ENCODE results near the gene PRR14. TPM values are rescaled to one million over a fixed set of nuclear protein-coding genes. Genes with fewer than 3 reads are reported as not detected.

Gene PRR14
- total and polyA plus RNA-seq, 2 of the 8 experiments (the other 6 are each of a cell fraction or from before 2014, with no cell fraction given): 3.6 to 16.1 TPM

GRCh38 chr16:30650369-30651123 lies at the start of gene PRR14 (continued):
- TF ChIP-seq CHD7 (IDR thresholded peaks at IDR 0.05; ENCODE audit: insufficient replicate concordance, low read length) (no peak), ATF3 (IDR thresholded peaks at IDR 0.05; ENCODE audit: insufficient read depth, low read depth, low read length) (no peak), SIRT6 (IDR thresholded peaks at IDR 0.05; ENCODE audit: low read length) (no peak), GTF2F1 (IDR thresholded peaks at IDR 0.05; ENCODE audit: borderline replicate concordance, low read depth, low read length) (no peak), TAF7 (optimal IDR thresholded peaks at IDR 0.05; ENCODE audit: borderline replicate concordance, low read depth, low read length) (peak; percentile 14), POLR2AphosphoS5 (IDR thresholded peaks at IDR 0.05; ENCODE audit: low read depth, low read length) (peak; percentile 17; the same call in 1 of the 2 replicates), EP300 (IDR thresholded peaks at IDR 0.05; ENCODE audit: borderline replicate concordance in 1 of 2, low read depth in 2 of 2, low read length in 2 of 2) (no peak), RNF2 (IDR thresholded peaks at IDR 0.05; ENCODE audit: borderline replicate concordance, low read depth, low read length, missing control alignments, poor library complexity, severe bottlenecking) (no peak), SIX5 (IDR thresholded peaks at IDR 0.05; ENCODE audit: low read depth, low read length) (peak; percentile 77)

Data from H1 (cell line).